Fibroblast of lung (primary cell): ENCODE results near the gene ZNF469. TPM values are rescaled to one million over a fixed set of nuclear protein-coding genes. Genes with fewer than 3 reads are reported as not detected.

Experiments
- DNase-seq, 2 donors: peaks; one replicate each; pipeline versions ENCODE4 v3.0.0 to v3.0.0-alpha.2; 2010; ENCODE audit warnings: low read depth in 2 of 2
- H2AFZ ChIP-seq: 2 replicates; pipeline ENCODE4 v1.5.1; 2012; ENCODE audit warnings: low read length, control low read depth, inconsistent platforms
- H3K27ac ChIP-seq: 2 replicates; pipeline ENCODE4 v1.5.1; 2011; ENCODE audit warnings: low read length, control low read depth; ENCODE audit not compliant: insufficient read depth
- H3K27me3 ChIP-seq: 2 replicates; pipeline ENCODE4 v1.5.1; 2011; ENCODE audit warnings: mild to moderate bottlenecking, low read length; ENCODE audit not compliant: control insufficient read depth, insufficient read depth
- H3K36me3 ChIP-seq: 2 replicates; pipeline ENCODE4 v1.5.1; 2011; ENCODE audit warnings: low read length; ENCODE audit not compliant: control insufficient read depth, insufficient read depth
- H3K4me1 ChIP-seq: 2 replicates; pipeline ENCODE4 v1.5.1; 2011; ENCODE audit warnings: low read length; ENCODE audit not compliant: control insufficient read depth, insufficient read depth; ENCODE audit errors: extremely low read depth
- H3K4me2 ChIP-seq: 2 replicates; pipeline ENCODE4 v1.5.1; 2011; ENCODE audit warnings: low read length, control low read depth; ENCODE audit not compliant: insufficient read depth; ENCODE audit errors: extremely low read depth
- H3K4me3 ChIP-seq, 4 experiments: fragments of 200-600 bp in 1 of 4; sonication (generic) in 1 of 4; replicated peaks in 1 of 4; 2 replicates each; pipeline ENCODE4 v1.5.1; 2011 to 2016; ENCODE audit warnings: low read length in 4 of 4, low read depth in 3 of 4, mild to moderate bottlenecking in 3 of 4, control low read depth in 2 of 4, inconsistent platforms in 1 of 4, mixed read lengths in 1 of 4; ENCODE audit not compliant: insufficient read depth in 1 of 4; ENCODE audit errors: control extremely low read depth in 1 of 4
- H3K79me2 ChIP-seq: 2 replicates; pipeline ENCODE4 v1.5.1; 2012; ENCODE audit warnings: mild to moderate bottlenecking, low read length, inconsistent platforms; ENCODE audit not compliant: control insufficient read depth, insufficient read depth
- H3K9ac ChIP-seq: 2 replicates; pipeline ENCODE4 v1.5.1; 2011; ENCODE audit warnings: mild to moderate bottlenecking, low read length, control low read depth; ENCODE audit not compliant: insufficient read depth
- H3K9me3 ChIP-seq: 2 replicates; pipeline ENCODE4 v1.5.1; 2012; ENCODE audit warnings: low read depth, low read length; ENCODE audit not compliant: control insufficient read depth, insufficient read depth
- H4K20me1 ChIP-seq: 2 replicates; pipeline ENCODE4 v1.5.1; 2011; ENCODE audit warnings: low read length; ENCODE audit not compliant: control insufficient read depth, insufficient read depth; ENCODE audit errors: extremely low read depth
- EZH2 ChIP-seq: IDR thresholded peaks from 2 replicates; pipeline ENCODE4 v1.5.1; 2012; ENCODE audit warnings: low read length, control low read depth, mild to moderate bottlenecking; ENCODE audit errors: missing control alignments
- polyA plus RNA-seq, 2 donors: library from polyadenylated mRNA; depleted of rRNA in 1 of 2; stranded (reverse) in 1 of 2; unstranded in 1 of 2; fragments of >200 nt; gene quantifications; 2 replicates each; pipeline ENCODE4 v1.2.1, GENCODE V29; 2011 to 2012; ENCODE audit warnings: missing spikeins in 1 of 2
- total RNA-seq: library from RNA; depleted of rRNA; stranded (reverse); fragments of >200 nt; gene quantifications from 2 replicates; pipeline ENCODE4 v1.2.1, GENCODE V29; 2014
- TF ChIP-seq, protein P1 (sequence below), 2 donors: IDR thresholded peaks in 1 of 2; conservative IDR thresholded peaks in 1 of 2; 1 replicate in 1 of 2; 2 replicates in 1 of 2; pipeline ENCODE4 v1.5.1; 2011 to 2012; ENCODE audit warnings: low read length in 2 of 2, control low read depth in 1 of 2, inconsistent platforms in 1 of 2, low read depth in 1 of 2, mild to moderate bottlenecking in 1 of 2

The ZNF469 gene
- total and polyA plus RNA-seq, 2 donors (not counting 1 experiment from before 2014, with no cell fraction given): 0.82 to 1.5 TPM

DNA sequence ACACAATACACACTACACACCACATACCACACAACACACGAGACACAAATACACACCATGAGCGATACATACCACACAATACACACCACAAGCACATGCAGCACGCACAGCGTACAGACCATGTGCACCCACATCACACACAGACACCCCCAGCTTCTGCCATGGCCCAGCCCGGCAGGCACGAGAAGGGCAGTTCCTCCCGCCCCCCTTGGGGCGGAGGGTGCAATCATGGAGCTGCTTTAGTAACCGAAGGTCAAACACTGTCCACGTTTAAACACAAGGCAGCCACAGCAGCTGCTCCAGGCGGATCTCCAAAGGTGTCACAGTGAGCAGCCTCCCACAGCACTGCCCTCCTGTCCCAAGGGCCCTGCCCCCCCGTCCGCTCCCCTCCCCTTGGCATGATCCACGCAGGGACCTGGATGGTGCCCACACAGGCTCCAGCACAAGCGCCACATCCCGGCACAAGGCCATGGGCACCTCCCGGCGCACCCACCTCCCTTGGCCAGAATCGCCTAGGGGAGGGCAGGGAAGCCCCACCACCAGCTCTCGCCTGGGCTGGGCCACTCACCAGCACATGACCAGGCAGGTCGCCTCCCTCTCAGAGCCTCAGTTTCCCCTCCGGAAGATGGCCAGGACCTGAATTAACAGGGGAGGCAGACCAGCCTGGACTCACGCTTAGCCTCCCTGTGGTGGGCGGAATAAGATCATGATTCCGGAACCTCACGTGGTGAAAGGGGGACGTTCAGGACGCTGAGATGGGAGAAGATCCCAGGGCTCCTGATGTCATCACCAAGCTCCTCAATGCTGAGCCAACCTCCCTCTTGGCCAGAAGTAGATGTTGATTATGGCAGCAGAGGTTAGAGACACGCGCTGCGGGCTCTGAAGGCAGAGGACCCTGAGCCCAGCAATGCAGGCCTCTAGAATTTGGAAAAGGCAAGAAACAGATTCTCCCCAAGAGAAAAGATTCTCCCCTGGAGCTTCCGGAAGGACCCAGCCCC is 32.6 kb upstream of the ZNF469 start:
- Histone ChIP-seq H4K20me1 (no peaks in the 10 kb centered on the region), H3K27me3 (no peaks in the 10 kb centered on the region), H3K4me2 (no peak overlapping the region), H3K9ac (no peak overlapping the region), H3K4me3 (no peak overlapping the region), H2AFZ (no peak overlapping the region), H3K79me2 (no peaks in the 10 kb centered on the region), H3K36me3 (no peaks in the 10 kb centered on the region), H3K4me1 (no peaks in the 10 kb centered on the region), H3K9me3 (no peaks in the 10 kb centered on the region), H3K27ac (no peak overlapping the region)
- no peak for DNase-seq
- no peak for TF ChIP-seq EZH2
- TF ChIP-seq, protein P1, sequence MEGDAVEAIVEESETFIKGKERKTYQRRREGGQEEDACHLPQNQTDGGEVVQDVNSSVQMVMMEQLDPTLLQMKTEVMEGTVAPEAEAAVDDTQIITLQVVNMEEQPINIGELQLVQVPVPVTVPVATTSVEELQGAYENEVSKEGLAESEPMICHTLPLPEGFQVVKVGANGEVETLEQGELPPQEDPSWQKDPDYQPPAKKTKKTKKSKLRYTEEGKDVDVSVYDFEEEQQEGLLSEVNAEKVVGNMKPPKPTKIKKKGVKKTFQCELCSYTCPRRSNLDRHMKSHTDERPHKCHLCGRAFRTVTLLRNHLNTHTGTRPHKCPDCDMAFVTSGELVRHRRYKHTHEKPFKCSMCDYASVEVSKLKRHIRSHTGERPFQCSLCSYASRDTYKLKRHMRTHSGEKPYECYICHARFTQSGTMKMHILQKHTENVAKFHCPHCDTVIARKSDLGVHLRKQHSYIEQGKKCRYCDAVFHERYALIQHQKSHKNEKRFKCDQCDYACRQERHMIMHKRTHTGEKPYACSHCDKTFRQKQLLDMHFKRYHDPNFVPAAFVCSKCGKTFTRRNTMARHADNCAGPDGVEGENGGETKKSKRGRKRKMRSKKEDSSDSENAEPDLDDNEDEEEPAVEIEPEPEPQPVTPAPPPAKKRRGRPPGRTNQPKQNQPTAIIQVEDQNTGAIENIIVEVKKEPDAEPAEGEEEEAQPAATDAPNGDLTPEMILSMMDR (conservative IDR thresholded peaks at IDR 0.05 in 1 of 2, IDR thresholded peaks at IDR 0.05 in 1 of 2; ENCODE audit: low read depth in 1 of 2, low read length in 2 of 2): no peak

GRCh38 chr16:88350922-88351321 is 31.8 kb upstream of the ZNF469 start:
- TF ChIP-seq, protein P1 (conservative IDR thresholded peaks at IDR 0.05 in 1 of 2, IDR thresholded peaks at IDR 0.05 in 1 of 2; ENCODE audit: low read depth in 1 of 2, low read length in 2 of 2): no peak
- no peak for TF ChIP-seq EZH2
- H3K27ac ChIP-seq: no peak overlapping the region
- H3K4me3 ChIP-seq: no peak overlapping the region
- no peak overlapping the region for H2AFZ ChIP-seq
- no peaks in the 10 kb centered on the region for H3K79me2 ChIP-seq
- H3K9me3 ChIP-seq: no peaks in the 10 kb centered on the region
- no peak for DNase-seq
- no peak overlapping the region for H3K4me2 ChIP-seq
- no peaks in the 10 kb centered on the region for H3K27me3 ChIP-seq
- no peaks in the 10 kb centered on the region for H4K20me1 ChIP-seq
- no peaks in the 10 kb centered on the region for H3K4me1 ChIP-seq
- no peak overlapping the region for H3K9ac ChIP-seq
- H3K36me3 ChIP-seq: no peaks in the 10 kb centered on the region

DNA sequence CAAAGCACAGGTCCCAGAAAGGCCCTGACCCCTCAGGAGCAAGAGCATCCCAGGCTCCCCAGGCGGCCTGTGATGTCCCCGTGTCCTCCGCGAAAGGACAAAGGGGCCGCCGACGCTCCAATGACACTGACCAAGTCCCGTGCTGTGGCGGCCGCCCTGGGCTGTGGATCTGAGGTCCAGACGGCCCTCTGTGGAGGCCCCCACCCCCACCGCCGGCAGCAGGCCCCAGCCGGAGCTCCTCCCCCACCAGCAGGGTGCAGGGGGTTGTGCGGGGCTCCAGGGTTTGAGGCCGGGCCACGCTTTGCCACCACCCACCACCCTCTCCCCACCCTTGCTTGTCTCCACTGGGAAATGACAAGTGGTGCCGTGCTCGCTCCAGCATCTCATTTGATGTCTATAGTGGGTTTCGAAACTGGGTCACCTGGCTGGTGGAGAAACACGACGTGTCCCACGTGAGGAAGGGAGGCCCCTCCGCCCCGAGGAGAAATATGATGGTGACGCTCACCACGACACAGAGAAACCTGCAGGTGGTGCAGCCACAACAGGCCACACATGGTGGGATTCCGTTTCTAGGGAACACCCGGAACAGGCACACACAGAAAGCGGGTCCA is 31.2 kb upstream of the ZNF469 start:
- Histone ChIP-seq H3K9me3 (no peaks in the 10 kb centered on the region), H3K36me3 (no peaks in the 10 kb centered on the region), H3K27ac (no peak overlapping the region), H3K79me2 (no peaks in the 10 kb centered on the region), H4K20me1 (no peaks in the 10 kb centered on the region), H2AFZ (no peak overlapping the region), H3K4me2 (no peak overlapping the region), H3K27me3 (no peaks in the 10 kb centered on the region), H3K4me3 (no peak overlapping the region), H3K9ac (no peak overlapping the region), H3K4me1 (no peaks in the 10 kb centered on the region)
- TF ChIP-seq, protein P1 (conservative IDR thresholded peaks at IDR 0.05 in 1 of 2, IDR thresholded peaks at IDR 0.05 in 1 of 2; ENCODE audit: low read depth in 1 of 2, low read length in 2 of 2): no peak
- TF ChIP-seq EZH2: no peak
- DNase-seq: no peak
